HL-60 (cell line): Measurements from ENCODE around the gene SLC10A6.

Experiments
- GABPA ChIP-seq: IDR thresholded peaks from 2 replicates; pipeline ENCODE4 v1.6.1; 2012; ENCODE audit warnings: low read depth
- POLR2AphosphoS5 ChIP-seq: IDR thresholded peaks from 2 replicates; pipeline ENCODE4 v1.6.1; 2012; ENCODE audit warnings: low read depth
- SPI1 ChIP-seq: IDR thresholded peaks from 2 replicates; pipeline ENCODE4 v1.6.1; 2012; ENCODE audit warnings: low read depth, mild to moderate bottlenecking, borderline replicate concordance
- TF ChIP-seq, protein P1 (sequence below): IDR thresholded peaks from one replicate; pipeline ENCODE4 v1.5.1; 2011; ENCODE audit warnings: low read length, control low read depth, inconsistent platforms; ENCODE audit not compliant: insufficient read depth
- TF ChIP-seq, protein P2 (sequence below): IDR thresholded peaks from 2 replicates; pipeline ENCODE4 v1.6.1; 2012; ENCODE audit warnings: low read depth; ENCODE audit not compliant: insufficient replicate concordance

DNA sequence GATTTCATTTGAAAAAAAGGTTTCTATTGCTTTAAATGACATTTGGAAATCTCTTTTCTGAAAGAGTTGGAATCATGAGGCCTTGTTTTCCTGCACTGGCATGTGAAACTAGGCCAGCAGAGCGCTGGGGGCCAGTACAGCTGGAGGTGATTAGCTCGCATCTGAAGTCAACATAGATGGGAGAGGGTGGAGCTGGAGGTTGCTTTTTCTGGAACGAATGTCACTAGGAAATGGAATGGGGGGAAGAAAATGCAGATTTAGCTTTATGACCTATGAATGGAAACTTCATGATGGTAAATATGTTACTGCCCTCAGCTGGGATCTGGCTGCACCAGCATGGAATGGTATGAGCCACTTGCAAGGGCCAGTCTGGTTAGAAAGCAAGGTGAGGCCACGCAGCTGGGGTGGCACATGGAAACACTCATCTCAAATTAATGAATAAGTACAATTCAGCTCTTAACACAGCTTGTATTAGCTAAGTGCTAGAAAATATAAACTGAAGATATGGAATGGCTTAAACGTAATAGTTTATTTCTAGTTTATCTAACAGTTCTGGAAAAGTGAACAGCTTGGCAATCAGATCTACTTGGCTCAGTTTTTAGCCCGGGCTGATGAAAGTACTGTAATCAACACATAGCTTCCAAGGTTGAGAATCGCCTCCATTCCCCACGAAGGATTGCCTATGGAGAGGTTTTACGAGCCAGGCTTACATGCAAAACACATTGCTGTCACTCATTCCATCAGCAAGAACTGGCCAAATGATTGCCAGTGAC, 32.5 kb downstream of the SLC10A6 start:
- TF ChIP-seq GABPA (no peak), SPI1 (no peak), POLR2AphosphoS5 (no peak)
- TF ChIP-seq, protein P1, sequence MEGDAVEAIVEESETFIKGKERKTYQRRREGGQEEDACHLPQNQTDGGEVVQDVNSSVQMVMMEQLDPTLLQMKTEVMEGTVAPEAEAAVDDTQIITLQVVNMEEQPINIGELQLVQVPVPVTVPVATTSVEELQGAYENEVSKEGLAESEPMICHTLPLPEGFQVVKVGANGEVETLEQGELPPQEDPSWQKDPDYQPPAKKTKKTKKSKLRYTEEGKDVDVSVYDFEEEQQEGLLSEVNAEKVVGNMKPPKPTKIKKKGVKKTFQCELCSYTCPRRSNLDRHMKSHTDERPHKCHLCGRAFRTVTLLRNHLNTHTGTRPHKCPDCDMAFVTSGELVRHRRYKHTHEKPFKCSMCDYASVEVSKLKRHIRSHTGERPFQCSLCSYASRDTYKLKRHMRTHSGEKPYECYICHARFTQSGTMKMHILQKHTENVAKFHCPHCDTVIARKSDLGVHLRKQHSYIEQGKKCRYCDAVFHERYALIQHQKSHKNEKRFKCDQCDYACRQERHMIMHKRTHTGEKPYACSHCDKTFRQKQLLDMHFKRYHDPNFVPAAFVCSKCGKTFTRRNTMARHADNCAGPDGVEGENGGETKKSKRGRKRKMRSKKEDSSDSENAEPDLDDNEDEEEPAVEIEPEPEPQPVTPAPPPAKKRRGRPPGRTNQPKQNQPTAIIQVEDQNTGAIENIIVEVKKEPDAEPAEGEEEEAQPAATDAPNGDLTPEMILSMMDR: no peak
- TF ChIP-seq, protein P2, sequence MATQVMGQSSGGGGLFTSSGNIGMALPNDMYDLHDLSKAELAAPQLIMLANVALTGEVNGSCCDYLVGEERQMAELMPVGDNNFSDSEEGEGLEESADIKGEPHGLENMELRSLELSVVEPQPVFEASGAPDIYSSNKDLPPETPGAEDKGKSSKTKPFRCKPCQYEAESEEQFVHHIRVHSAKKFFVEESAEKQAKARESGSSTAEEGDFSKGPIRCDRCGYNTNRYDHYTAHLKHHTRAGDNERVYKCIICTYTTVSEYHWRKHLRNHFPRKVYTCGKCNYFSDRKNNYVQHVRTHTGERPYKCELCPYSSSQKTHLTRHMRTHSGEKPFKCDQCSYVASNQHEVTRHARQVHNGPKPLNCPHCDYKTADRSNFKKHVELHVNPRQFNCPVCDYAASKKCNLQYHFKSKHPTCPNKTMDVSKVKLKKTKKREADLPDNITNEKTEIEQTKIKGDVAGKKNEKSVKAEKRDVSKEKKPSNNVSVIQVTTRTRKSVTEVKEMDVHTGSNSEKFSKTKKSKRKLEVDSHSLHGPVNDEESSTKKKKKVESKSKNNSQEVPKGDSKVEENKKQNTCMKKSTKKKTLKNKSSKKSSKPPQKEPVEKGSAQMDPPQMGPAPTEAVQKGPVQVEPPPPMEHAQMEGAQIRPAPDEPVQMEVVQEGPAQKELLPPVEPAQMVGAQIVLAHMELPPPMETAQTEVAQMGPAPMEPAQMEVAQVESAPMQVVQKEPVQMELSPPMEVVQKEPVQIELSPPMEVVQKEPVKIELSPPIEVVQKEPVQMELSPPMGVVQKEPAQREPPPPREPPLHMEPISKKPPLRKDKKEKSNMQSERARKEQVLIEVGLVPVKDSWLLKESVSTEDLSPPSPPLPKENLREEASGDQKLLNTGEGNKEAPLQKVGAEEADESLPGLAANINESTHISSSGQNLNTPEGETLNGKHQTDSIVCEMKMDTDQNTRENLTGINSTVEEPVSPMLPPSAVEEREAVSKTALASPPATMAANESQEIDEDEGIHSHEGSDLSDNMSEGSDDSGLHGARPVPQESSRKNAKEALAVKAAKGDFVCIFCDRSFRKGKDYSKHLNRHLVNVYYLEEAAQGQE: no peak
